RWPE1 (cell line): Measurements from ENCODE around the gene CD9.
A peak's percentile ranks its signal among the peaks of the same experiment; 100 is the strongest.

Experiments used
- CTCF ChIA-PET: fragments of 350-600 bp; sonication (Branson Sonifier 250); formaldehyde crosslinking; extraction: SDS; loops from one replicate; lab custom pipeline; 2021; lab: Yijun Ruan, JAX
- POLR2A ChIA-PET: fragments of 400-600 bp; formaldehyde crosslinking; extraction: SDS; loops from one replicate; lab custom pipeline; 2020; ENCODE audit warnings: antibody characterized with exemption; ENCODE audit not compliant: low non-redundant PET; lab: Yijun Ruan, JAX
- DNase-seq: peaks from one replicate; pipeline ENCODE4 v3.0.0; 2012; ENCODE audit warnings: low spot score
- H3K27ac ChIP-seq: fragments of 450-650 bp; 2 replicates; pipeline ENCODE4 v1.5.1; 2017
- CTCF ChIP-seq: fragments of 450-650 bp; conservative IDR thresholded peaks from 2 replicates; pipeline ENCODE4 v1.5.1; 2017; ENCODE audit warnings: low read depth, mild to moderate bottlenecking

The CD9 gene

GRCh38 chr12:6280053-6280469 lies 79.9 kb downstream of the CD9 start:
- H3K27ac ChIP-seq, result peak overlapping the region; percentile 87
- no peak for TF ChIP-seq CTCF
- CTCF ChIA-PET, result interaction anchor here (0.6 to 3.4 kb wide), 8 partner anchors 33 to 292 kb away, joined by 3 to 28 read pairs (median 4); partner anchors contain the start of gene CD9
- DNase-seq, result peak; percentile 88
- POLR2A ChIA-PET, result interaction anchor here (0.5 to 2.1 kb wide), 3 partner anchors 79 to 191 kb away, joined by 3 to 11 read pairs (median 3); no protein-coding TSS in a partner anchor

- DNase-seq, result no peak
- ChIA-PET POLR2A (interaction anchor here (0.5 to 2.1 kb wide), 3 partner anchors 79 to 190 kb away, joined by 3 to 11 read pairs (median 3); no protein-coding TSS in a partner anchor), CTCF (interaction anchor here (0.9 to 4.2 kb wide), 4 partner anchors 32 to 85 kb away, joined by 3 to 28 read pairs (median 12); partner anchors contain the start of gene CD9)
- peak overlapping the region; percentile 87 for H3K27ac ChIP-seq
- no peak for TF ChIP-seq CTCF
These were observed 80.5 kb downstream of the CD9 start for GRCh38 chr12:6280672-6281071.

GRCh38 chr12:6281081-6281809 lies 81.0 kb downstream of the CD9 start:
- ChIA-PET CTCF (interaction anchor here (4.2 kb wide), 1 partner anchor 86 kb away, joined by 15 read pairs; no protein-coding TSS in a partner anchor), POLR2A (no interaction called here)
- H3K27ac ChIP-seq, result peak overlapping the region; percentile 87
- no peak for TF ChIP-seq CTCF
- no peak for DNase-seq

GRCh38 chr12:6282453-6282840 lies 82.2 kb downstream of the CD9 start:
- POLR2A ChIA-PET, result no interaction called here

GRCh38 chr12:6284273-6284672 lies 84.1 kb downstream of the CD9 start:
- no peak for TF ChIP-seq CTCF
- ChIA-PET POLR2A (no interaction called here), CTCF (interaction anchor here (0.5 to 4.2 kb wide), 18 partner anchors 11 to 1576 kb away, joined by 3 to 15 read pairs (median 4); partner anchors contain the start of gene CD9)
- DNase-seq, result no peak
- H3K27ac ChIP-seq, result peak overlapping the region; percentile 29; the same call in 1 of the 2 replicates

More at GRCh38 chr12:6282453-6282840, 82.2 kb downstream of the CD9 start:
- CTCF ChIA-PET, result interaction anchor here (0.9 to 4.2 kb wide), 3 partner anchors 64 to 294 kb away, joined by 3 to 15 read pairs (median 11); no protein-coding TSS in a partner anchor
- DNase-seq, result no peak
- no peak for TF ChIP-seq CTCF
- H3K27ac ChIP-seq, result no peak overlapping the region

- peak; percentile 71 for TF ChIP-seq CTCF
- peak; percentile 85 for DNase-seq
- peak overlapping the region; percentile 69; the same call in 1 of the 2 replicates for H3K27ac ChIP-seq
- ChIA-PET CTCF (interaction anchor here (0.6 to 4.2 kb wide), 16 partner anchors 10 to 319 kb away, joined by 3 to 15 read pairs (median 4); partner anchors contain the start of gene CD9), POLR2A (no interaction called here)
These were observed 84.9 kb downstream of the CD9 start for GRCh38 chr12:6285063-6285477.
